Tibial nerve (tissue), 4 donors: Measurements from ENCODE around the gene FBXW11. TPM values are rescaled to one million over a fixed set of nuclear protein-coding genes. Genes with fewer than 3 reads are reported as not detected.

ENCODE experiments used
- DNase-seq, 2 donors: peaks; one replicate each; pipeline ENCODE4 v3.0.0-alpha.2; 2019; ENCODE audit warnings: low spot score in 2 of 2
- H3K27ac ChIP-seq, 4 donors: fragments of 200-600 bp; sonication (generic) in 3 of 4; one replicate each; pipeline ENCODE4 v1.5.1; 2017 to 2019; ENCODE audit warnings: mild to moderate bottlenecking in 1 of 4
- H3K27me3 ChIP-seq, 2 donors: fragments of 200-600 bp; sonication (generic) in 1 of 2; one replicate each; pipeline versions ENCODE4 v1.5.1 to v1.6.0; 2017 to 2019
- H3K36me3 ChIP-seq, 3 donors: fragments of 200-600 bp; sonication (generic); one replicate each; pipeline ENCODE4 v1.5.1; 2018 to 2019
- H3K4me1 ChIP-seq, 4 donors: fragments of 200-600 bp; sonication (generic) in 3 of 4; one replicate each; pipeline ENCODE4 v1.5.1; 2017 to 2019
- H3K4me3 ChIP-seq, 4 donors: fragments of 200-600 bp; sonication (generic) in 3 of 4; one replicate each; pipeline ENCODE4 v1.5.1; 2017 to 2019; ENCODE audit warnings: mild to moderate bottlenecking in 1 of 4, moderate library complexity in 1 of 4
- H3K9me3 ChIP-seq, 4 donors: fragments of 200-600 bp; sonication (generic) in 3 of 4; one replicate each; pipeline ENCODE4 v1.5.1; 2017 to 2019
- EP300 ChIP-seq, 2 donors: sonication (generic); formaldehyde crosslinking; IDR thresholded peaks; one replicate each; pipeline ENCODE4 v1.6.1; 2017; ENCODE audit warnings: antibody characterized with exemption in 2 of 2, mild to moderate bottlenecking in 1 of 2
- POLR2A ChIP-seq, 2 donors: fragments of 450-650 bp; IDR thresholded peaks; one replicate each; pipeline ENCODE4 v1.6.1; 2017; ENCODE audit warnings: antibody characterized with exemption in 2 of 2, mild to moderate bottlenecking in 2 of 2, moderate library complexity in 2 of 2
- WGBS, 2 donors: methylation state at CpG; one replicate each; pipeline ENCODE4 v1.1.5; 2018; 5-methylcytosine and 5-hydroxymethylcytosine counted together
- total RNA-seq, 4 donors: library from RNA; depleted of rRNA; stranded (reverse); fragments of >200 nt; gene quantifications; one replicate each; pipeline ENCODE4 v1.1.0, GENCODE V29; 2016
- TF ChIP-seq, protein P1 (sequence below), 5 experiments: fragments of 200-600 bp in 3 of 5; fragments of 450-650 bp in 2 of 5; sonication (generic) in 3 of 5; IDR thresholded peaks; one replicate each; pipeline ENCODE4 v1.5.1; 2016 to 2019; ENCODE audit warnings: antibody characterized with exemption in 5 of 5, mild to moderate bottlenecking in 3 of 5, moderate library complexity in 2 of 5

The FBXW11 gene
- total RNA-seq, 4 donors from 2014 or later, result 49.2 to 96.4 (median 73.4) TPM

DNA sequence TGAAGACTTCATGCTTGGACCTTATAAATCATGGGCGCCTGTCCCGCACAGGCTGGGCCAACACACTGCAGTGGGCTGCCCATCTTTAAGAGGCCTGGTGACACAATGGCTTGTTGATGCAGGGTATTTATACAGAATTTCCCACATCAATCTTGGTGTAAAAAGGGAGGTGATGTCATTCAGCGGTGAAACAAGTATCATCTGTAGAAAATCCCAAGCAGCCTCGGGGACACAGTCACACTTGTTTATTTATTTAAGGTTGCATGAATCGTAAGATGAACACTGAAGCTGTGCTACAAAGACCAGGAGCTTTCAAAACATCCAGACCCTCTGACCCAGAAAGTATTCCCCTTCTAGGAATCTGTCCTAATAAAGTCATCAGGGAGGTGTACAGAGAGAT lies 180.3 kb downstream of the FBXW11 start:
- Histone ChIP-seq H3K36me3 (no peaks in the 10 kb centered on the region), H3K9me3 (peaks cover 0 to 5% (median 0%) of the 10 kb centered on the region in 4 donors), H3K4me3 (no peak overlapping the region), H3K27ac (no peak overlapping the region), H3K4me1 (no peaks in the 10 kb centered on the region), H3K27me3 (no peaks in the 10 kb centered on the region)
- no peak for DNase-seq
- WGBS, 2 donors, result 50 to 51% methylated on average over 5 of the region's 5 CpGs
- TF ChIP-seq POLR2A (IDR thresholded peaks at IDR 0.05), result no peak
- TF ChIP-seq, protein P1, sequence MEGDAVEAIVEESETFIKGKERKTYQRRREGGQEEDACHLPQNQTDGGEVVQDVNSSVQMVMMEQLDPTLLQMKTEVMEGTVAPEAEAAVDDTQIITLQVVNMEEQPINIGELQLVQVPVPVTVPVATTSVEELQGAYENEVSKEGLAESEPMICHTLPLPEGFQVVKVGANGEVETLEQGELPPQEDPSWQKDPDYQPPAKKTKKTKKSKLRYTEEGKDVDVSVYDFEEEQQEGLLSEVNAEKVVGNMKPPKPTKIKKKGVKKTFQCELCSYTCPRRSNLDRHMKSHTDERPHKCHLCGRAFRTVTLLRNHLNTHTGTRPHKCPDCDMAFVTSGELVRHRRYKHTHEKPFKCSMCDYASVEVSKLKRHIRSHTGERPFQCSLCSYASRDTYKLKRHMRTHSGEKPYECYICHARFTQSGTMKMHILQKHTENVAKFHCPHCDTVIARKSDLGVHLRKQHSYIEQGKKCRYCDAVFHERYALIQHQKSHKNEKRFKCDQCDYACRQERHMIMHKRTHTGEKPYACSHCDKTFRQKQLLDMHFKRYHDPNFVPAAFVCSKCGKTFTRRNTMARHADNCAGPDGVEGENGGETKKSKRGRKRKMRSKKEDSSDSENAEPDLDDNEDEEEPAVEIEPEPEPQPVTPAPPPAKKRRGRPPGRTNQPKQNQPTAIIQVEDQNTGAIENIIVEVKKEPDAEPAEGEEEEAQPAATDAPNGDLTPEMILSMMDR (IDR thresholded peaks at IDR 0.05), result no peak
- TF ChIP-seq EP300 (IDR thresholded peaks at IDR 0.05), result no peak

DNA sequence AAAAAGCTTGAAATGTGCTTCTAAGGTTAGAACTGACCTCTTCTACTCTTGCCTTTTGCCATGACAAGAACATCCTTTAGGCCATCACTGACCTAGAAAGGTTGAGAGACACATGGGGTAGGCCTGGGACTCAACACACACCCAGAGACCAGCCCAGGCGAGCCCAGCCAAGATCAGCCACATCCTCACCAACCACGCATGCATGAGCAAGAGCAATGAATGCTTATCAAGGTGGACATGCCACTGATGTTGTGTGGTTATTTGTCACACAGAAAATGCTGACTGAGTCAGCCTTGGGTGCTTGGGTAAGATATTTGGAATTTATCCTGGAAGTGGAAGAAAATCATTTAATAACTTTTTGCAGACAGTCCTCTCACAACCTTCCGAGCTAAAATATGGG lies 181.4 kb downstream of the FBXW11 start:
- 91 to 96% methylated on average over 3 of the region's 3 CpGs for WGBS, 2 donors
- peaks cover 0 to 5% (median 0%) of the 10 kb centered on the region in 4 donors for H3K9me3 ChIP-seq
- TF ChIP-seq, protein P1 (IDR thresholded peaks at IDR 0.05), result no peak
- no peak for TF ChIP-seq POLR2A (IDR thresholded peaks at IDR 0.05)
- no peak for TF ChIP-seq EP300 (IDR thresholded peaks at IDR 0.05)
- no peaks in the 10 kb centered on the region for H3K36me3 ChIP-seq
- no peak for DNase-seq
- H3K4me1 ChIP-seq, result no peaks in the 10 kb centered on the region
- no peak overlapping the region for H3K27ac ChIP-seq
- H3K27me3 ChIP-seq, result no peaks in the 10 kb centered on the region
- H3K4me3 ChIP-seq, result no peak overlapping the region

DNA sequence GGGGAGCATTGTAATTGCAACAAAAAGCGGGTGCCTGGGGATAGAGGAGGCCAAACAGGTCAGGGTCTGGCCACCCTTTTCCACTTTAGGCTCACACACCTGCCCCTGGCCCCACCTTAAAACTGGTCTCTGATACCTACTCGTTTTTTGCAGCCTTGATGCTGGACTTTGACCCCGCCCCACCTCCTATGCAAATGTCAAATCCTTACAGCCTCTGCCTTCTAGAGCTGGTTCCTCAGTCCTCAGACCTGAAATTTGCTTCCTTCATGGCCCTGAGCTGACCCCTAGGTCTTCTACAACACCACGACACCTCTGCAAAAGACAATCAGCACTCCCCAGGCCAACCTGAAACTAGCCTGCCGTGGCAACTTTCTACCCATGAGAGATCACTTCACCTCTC lies 183.2 kb downstream of the FBXW11 start:
- H3K4me3 ChIP-seq, result no peak overlapping the region
- H3K27ac ChIP-seq, result no peak overlapping the region
- 56 to 68% methylated on average over 5 of the region's 5 CpGs for WGBS, 2 donors
- H3K4me1 ChIP-seq, result no peaks in the 10 kb centered on the region
- no peak for DNase-seq
- H3K27me3 ChIP-seq, result no peaks in the 10 kb centered on the region
- no peaks in the 10 kb centered on the region for H3K9me3 ChIP-seq
- no peak for TF ChIP-seq EP300 (IDR thresholded peaks at IDR 0.05)
- no peak for TF ChIP-seq POLR2A (IDR thresholded peaks at IDR 0.05)
- TF ChIP-seq, protein P1 (IDR thresholded peaks at IDR 0.05), result no peak
- H3K36me3 ChIP-seq, result no peaks in the 10 kb centered on the region

DNA sequence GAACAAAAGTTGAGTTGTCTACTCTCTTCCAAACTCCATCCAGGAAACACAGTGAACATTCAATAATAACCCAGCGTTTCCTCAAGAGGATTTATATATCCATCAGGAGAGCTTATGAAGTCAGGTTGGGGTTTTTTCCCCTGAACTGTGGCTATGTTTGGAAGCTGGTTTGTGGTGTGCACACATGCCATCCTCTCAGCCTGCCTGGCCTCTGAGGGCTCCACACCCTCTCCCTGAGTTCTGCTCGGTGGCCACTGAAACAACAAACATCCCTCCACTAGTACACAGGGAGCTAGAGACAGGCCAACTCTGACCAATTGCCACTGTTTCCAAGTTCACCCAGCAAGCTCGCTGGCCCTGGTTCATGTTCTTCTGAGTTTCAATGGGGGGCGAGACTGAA lies 185.2 kb downstream of the FBXW11 start:
- Histone ChIP-seq H3K27ac (no peak overlapping the region), H3K9me3 (no peaks in the 10 kb centered on the region), H3K4me1 (no peaks in the 10 kb centered on the region), H3K27me3 (no peaks in the 10 kb centered on the region), H3K4me3 (no peak overlapping the region), H3K36me3 (no peaks in the 10 kb centered on the region)
- DNase-seq, result no peak
- WGBS, 2 donors, result 65 to 73% methylated on average over 4 of the region's 4 CpGs
- TF ChIP-seq POLR2A (IDR thresholded peaks at IDR 0.05), result no peak
- no peak for TF ChIP-seq EP300 (IDR thresholded peaks at IDR 0.05)
- TF ChIP-seq, protein P1 (IDR thresholded peaks at IDR 0.05), result no peak

DNA sequence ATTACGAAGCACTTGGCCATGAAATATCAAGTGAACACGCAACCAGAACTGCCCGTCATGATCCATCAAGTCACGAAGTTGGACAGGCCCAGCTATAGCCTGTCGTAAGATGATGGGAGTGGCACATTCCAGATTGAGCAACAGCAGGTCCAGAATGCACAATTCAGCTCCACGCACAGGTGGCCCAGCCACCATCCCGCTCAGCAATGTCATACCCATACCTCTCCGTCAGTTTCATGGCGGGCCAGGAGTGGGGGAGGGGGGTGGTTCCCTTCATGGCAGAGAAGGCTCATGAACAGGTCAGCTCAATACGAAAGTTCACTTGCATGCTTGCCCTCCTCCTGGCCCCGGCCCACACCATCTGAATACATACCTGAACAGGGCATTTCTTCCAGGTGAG lies 185.9 kb downstream of the FBXW11 start:
- no peak for TF ChIP-seq POLR2A (IDR thresholded peaks at IDR 0.05)
- TF ChIP-seq EP300 (IDR thresholded peaks at IDR 0.05), result no peak
- TF ChIP-seq, protein P1 (IDR thresholded peaks at IDR 0.05), result no peak
- no peaks in the 10 kb centered on the region for H3K4me1 ChIP-seq
- H3K4me3 ChIP-seq, result no peak overlapping the region
- no peak overlapping the region for H3K27ac ChIP-seq
- WGBS, 2 donors, result 94 to 96% methylated on average over 11 of the region's 11 CpGs
- H3K27me3 ChIP-seq, result no peaks in the 10 kb centered on the region
- DNase-seq, result no peak
- no peaks in the 10 kb centered on the region for H3K36me3 ChIP-seq
- no peaks in the 10 kb centered on the region for H3K9me3 ChIP-seq
